Cerebellar nuclear complex (tissue), 1 donor: ENCODE results near the gene EEFSEC.
A peak's percentile ranks its signal among the peaks of the same experiment; 100 is the strongest.

Experiments used
- DNase-seq, 2 experiments: peaks; one replicate each; lab custom pipeline; 2025; lab: John Stamatoyannopoulos, UW

Gene EEFSEC

DNA sequence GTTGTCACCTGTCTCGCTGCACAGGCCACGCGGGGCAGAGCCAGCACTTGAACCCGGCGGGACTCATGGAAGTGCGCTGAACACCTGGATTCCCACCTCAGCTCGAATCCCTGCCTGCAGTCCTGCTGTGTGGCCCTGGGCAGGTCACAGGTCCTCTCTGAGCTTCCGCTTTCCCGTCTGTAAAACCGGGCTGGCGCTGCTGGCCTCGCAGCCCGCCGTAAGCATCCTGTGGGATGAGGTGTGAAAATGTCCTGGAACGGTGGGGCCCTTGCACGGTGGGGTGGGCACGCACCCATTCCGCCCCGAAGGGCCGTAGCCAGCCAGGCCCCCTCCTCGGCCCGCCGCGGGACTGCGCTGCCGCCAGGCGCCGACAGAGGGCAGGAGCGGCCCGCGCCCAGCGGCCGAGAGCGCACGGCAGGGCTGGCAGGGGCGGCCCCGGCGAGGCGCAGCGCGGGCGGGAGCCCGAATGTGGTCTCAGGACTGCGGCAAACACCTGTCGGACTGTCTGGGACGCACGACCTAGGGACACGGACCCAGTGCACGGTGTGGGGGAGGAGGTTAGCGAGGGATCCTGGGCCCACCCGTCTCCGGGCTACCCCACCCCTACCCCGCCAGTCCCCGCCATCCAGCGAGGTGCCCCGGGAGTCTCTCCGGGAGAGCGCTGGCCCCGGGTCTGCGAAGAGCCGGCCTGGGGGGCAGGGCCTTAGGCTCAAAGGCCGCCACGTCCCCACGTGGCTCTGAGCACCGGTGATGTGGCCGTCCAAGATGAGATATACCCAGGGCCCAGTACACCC lies 273.0 kb downstream of the EEFSEC start:
- no peak for DNase-seq

DNA sequence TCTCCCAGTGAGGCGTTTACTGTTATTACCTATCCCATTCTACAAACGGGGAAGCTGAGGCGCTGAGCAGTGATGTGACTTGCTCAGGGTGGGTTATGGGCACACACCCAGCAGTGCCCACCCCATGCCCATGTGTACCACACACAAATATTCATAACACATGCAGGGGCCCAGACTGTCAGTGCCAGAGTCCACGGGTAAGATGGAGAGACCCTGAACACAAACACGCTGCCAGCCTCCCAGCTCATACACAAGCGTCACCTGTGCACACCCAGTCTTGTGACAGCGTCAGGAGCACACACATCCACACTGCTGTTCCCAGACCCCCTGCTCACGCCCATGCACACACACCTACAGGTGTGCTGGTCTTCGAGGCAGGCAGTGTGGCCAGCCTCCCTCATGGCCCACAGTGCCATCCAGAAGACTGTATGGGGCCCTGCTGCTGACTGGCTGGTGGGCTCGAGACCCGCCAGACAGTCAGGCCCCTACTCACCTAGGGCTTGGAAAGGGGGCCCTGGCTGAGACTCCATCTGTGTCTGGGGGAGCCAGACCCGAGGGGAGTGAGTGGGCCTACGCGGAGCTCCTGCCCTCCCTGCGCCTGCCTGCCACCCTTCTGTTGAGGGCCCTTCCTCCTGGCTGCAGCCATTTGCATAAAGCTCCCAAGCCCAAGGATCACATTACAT lies 274.0 kb downstream of the EEFSEC start:
- no peak for DNase-seq

DNA sequence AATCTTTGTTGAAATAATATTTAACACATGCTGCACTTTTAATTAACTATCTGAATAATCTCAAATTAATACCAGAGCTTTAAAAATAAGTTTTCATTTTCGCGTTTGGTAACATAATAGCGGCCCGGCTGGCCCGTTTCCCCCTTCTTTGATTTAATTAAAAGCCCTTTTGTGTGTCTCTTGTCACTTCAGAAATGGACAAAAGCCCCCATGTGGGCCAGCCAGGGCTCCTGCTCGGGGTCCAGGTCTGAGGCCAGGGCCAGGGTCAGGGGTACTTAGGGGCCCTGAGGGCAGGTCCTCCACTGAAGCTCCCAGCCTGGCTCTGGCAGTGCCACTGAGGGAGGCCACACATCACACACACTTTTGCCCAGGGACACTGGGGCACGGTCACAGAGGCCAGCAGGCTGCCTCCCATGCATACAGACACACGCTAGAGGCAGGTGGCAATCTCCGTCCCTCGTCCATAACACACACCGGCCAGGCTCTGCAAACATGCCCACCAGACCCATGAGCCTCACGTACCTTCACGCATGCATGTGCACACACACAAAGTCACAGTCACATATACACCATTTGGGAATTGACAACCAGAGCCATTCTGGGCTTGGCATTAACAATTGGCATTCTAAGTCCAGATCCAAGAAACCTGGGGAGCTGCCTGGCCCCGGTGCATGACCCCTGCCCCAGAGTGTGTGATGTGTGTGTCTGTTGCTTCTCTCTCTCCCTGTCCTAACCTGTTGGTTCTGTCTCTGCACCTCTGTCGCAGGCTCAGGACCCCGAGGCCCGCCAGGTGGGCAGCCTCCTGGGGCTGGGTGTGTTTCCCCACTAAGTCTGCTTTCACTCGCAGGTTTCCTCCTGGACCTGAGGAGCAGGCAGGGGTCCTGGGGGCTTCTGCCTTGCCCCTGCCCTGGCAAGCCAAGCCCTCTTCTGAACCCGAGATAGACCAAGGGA lies 274.9 kb downstream of the EEFSEC start:
- DNase-seq, result no peak

DNA sequence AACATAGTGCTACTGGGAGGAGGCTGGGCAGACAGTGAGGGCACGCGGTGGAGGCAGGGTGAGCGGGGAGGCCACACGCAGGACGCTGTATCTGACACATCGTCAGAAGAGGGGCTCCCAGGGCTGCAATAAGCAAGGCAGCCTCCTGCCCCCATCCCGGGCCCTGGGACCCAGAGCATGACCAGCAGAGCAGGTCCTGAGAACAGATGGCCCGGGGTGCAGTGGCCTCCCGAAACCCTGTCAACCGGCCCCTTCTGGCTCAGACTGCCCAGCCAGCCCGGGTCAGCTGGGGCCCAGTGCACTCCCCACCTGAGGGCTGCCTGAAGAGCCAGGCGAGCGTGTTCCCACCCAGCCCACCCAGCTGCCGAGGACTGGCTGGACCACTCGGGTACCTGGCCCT lies 276.0 kb downstream of the EEFSEC start:
- no peak for DNase-seq

DNA sequence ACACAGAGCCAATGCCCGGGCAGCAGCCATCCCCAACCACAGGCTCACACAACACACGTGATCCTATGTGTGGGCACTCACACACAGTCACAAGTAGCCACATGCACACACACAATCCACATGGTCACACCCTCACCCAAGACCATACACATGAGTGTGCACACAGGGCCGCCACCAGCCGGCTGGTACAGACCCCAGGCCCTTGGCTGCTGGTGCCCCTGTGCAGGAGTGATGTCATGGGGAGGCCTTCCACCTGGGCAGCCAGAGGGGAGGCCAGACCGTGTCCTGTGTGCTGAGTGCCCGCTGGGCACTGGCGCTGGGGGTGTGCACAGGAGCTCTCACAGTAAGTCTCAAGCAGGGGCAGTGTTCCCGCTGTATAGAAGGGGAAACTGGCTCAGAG lies 276.5 kb downstream of the EEFSEC start:
- no peak for DNase-seq

DNA sequence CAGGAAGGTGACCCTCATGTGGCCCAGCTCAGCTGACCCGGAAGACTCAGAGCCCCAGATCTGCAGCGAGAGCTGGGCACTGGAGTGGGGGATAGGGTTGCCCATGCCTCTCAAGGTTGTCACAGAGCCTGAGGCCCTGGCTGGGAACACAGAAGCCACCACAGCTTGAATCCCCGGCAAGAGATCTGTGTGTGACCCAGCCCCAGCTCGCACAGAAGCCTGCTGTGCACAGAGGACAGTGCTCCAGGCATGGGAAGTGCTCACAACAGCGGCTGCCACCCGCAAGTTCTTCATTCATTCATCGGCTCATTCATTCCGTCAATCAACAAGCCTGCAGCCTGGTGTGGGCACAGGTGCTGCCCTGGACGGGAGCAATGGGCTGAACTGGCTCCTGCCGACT lies 277.0 kb downstream of the EEFSEC start:
- no peak for DNase-seq

DNA sequence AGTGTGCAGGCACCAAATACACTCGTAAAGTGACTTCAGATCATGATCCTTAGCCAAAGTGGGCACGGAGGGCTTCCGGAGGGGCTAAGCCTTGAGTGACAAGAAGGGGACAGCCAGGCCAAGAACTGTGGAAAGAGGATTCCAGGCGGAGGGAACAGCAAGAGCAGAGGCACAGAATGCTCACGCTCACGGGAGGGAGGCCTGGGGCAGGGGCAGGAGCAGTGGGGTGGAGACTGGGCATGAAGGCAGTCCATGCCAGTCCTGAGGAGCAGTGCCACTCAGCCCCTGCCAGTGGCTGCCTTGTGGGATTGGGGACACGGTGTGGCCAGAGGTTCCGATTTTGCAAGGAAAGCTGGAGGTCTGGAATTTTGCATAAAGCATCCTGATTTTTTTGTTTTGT lies 277.4 kb downstream of the EEFSEC start:
- no peak for DNase-seq

DNA sequence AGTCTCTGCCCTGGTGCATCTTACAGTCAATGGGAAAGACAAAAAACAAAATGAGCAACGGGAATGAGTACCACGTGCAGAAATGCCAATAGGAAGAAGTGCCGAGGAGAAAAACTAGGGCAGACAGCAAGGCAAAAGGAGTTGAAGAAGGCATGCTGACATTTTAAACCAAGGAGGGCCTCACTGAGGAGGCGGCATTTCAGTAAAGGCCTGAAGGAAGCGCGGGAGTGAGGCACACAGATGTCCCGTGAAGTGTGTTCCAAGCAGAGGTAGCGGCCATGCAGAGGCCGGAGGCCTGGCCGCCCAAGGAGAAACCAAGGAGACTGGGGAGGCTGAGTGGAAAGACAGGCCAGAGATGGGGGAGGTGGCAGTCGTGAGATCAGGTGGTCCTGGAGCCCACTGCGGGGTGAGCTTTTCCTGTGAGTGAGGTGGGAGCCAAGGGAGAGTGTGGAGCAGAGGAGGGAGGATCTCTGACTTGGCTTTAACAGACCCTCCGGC lies 278.6 kb downstream of the EEFSEC start:
- DNase-seq, result no peak

DNA sequence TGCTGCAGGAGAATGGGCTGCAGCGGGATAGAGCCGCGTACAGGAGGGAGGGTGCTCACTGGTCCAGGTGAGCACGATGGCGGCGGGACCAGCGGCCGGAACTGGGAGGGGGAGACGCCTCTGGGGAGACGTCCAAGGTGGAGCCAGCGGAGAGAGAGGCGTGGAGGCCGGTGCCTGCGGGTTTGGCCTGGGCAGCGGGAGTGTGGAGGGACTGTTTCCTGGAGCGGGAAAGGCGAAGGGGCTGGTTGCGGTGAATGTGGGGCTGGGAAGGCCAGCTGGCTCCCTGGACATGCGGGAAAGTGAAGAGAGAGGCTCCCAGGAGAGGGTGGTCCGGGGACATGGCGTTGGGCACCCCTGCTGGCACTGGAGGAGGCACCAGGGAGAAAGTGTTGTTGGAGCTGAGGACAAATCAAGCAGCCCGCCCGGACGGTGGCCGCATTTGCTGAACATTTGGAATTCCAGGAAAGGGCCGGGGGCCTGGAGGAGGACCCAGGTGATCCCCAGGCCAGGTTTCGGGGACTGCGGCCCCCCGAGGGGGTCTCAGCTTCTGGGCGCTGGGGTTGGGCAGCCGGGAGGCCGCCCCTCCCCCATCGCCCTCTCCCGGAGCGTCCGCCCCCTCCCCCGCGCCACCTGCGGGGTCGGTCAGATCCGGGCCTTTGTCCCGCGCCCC lies 279.2 kb downstream of the EEFSEC start:
- no peak for DNase-seq

DNA sequence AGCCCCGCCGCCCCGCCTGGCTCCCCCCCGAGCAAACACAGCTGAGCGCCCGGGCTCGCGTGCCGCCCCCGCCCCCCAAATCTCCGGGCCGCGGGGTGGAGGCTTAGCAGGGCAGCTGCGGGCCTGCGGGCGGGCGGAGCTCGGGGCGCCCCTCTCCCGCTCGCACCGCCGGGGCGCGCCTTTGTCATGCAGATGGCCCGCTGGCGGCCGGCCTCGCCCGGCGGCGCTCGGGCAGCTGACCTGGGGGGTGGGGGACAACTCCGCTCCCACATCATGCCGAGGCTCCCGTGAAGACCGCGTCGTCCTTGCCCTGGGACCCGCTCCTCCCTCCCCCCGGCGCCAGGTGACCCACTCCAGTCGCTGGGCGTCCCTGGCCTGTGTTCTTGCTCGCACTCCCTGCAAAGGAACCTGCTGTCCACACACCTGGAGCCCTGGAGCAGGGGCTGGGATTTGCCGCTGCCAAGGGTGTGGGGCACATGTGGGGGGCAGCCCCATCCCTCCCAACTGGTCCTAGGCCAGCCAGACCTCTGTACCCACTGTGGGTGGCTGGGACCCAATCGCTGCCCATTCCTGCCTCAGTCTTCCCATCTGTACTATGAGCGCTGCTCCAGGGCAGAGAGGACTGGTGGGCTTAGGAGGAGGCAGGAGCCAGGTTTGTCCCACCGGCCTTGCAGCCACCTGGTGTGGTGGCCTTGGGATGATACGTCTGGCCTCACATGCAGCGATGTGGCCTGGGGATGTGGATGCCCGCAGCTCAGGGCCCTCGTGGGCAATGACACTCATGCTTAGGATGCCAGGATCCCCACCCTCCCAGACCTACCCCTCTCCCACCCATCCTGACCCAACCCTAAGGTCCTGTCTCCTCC lies 279.9 kb downstream of the EEFSEC start:
- no peak for DNase-seq

DNA sequence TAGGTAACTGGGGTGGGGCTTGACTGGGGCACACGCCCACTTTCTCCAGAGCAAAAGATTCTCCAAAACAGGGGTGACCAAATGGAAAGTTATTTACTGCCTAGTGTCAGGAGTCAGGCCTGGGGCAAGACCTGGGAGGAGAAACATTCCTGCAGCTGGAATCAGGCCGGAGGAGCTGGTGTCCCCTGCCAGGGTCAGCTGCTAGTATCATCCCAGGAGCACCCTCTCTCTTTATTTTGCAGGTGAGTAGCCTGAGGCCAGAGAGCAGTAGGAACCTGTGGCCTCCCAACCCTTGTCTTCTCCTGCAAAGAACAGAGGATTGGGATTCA lies 280.5 kb downstream of the EEFSEC start:
- DNase-seq, result no peak

DNA sequence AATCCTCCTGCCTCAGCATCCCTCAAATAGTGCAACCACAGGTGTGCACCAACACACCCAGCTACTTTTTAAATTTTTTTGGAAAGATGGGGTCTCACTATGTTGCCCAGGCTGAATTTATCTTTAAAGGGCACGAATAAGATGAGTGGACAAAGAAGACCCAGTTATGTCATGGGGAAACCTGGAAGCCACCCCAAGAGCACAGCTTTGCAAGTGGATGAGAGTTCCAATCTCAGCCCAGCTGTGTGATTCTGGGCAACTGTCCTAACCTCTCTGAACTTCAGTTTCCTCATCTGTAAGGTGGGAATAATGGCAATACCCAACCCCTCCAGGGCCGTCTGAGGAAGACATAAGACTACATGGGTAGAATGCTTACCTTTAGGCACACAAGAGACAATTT lies 281.2 kb downstream of the EEFSEC start:
- no peak for DNase-seq

DNA sequence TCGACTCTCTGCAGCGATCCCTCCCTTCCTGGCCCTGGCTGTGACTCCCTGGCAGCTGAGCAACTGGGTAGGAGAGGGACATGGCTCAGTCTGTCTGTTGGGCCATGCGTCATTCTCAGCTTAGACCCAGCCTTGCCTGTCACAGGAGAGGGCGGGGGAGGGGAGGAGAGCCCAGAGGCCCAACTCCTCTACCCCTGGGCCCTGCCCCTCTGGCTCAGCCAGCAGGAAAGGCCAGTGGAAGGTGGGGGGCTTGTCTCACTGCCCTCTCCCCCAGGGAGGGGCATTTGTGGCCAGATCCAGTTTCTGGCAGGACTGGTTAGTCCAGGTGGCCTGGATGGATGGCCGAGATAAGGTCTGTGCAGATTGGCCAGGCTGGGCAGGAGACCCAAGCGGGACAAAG lies 281.8 kb downstream of the EEFSEC start:
- peak in 1 of 2 experiments; percentile 2 for DNase-seq

DNA sequence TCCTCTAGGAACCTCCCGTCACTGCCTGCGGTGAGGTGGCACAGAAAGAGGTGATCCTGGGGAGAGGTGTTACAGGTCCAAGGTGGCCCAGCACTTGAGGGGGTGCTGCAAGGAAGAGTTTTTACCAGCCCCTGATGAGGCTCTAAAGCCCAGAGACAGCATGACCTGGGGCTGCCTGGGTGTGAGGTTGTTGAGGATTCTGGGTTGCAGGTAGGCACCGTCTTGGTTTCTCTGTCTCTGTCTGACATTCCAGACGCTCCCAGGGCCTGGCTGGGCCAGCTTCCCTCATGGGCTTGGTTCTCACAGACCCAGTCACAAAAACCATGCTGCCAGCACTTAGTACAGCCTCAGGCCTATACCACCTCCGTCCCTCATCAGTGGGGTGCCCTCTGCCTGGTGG lies 282.3 kb downstream of the EEFSEC start:
- DNase-seq, result no peak

DNA sequence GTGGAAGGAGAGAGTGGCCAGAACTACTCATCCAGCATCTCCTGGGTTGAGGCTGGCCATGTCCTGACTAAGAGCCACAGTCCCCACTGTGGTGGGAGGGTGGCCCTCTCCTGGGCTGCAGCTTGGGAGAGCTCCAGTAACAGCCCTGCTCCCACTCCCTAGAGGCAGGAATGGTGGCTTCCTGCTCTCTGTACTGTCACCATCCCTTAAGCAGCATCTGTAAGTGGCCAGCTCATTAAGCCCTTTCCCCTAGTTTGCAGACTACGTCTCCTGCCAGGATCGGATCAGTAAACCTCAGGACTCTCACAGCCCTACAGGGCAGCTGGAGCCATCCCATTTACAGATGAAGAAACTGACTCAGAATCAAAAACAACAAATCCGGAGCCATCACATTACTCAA lies 282.9 kb downstream of the EEFSEC start:
- no peak for DNase-seq

DNA sequence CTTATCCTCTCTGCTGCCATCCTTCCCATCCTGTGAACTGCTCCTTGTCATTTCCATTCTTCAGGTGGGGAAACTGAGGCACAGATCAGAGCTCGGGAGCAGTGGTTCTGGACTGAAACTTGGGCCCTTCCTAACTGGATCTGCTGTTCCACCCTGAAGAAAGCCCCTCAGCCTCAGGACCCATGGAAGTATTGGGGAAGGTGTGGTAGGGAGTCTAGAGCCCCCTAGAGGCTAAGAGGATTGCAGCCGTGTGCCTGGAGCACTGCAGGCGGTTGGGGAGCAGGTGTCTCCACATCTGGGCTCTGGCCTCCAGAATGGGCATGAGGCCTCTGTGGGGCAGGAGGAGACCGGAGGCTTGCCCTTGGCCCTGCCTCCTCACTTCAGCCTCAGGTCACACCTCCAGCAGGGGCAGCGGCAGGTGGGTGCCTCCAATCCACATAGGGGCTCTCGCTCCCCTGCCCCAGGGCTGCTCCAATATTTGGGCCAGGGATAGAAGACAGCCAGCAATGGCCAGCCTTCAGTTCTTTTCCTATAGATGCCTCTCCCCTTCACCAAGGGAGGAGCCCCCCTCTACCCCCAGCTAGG lies 285.3 kb downstream of the EEFSEC start:
- DNase-seq, result no peak

DNA sequence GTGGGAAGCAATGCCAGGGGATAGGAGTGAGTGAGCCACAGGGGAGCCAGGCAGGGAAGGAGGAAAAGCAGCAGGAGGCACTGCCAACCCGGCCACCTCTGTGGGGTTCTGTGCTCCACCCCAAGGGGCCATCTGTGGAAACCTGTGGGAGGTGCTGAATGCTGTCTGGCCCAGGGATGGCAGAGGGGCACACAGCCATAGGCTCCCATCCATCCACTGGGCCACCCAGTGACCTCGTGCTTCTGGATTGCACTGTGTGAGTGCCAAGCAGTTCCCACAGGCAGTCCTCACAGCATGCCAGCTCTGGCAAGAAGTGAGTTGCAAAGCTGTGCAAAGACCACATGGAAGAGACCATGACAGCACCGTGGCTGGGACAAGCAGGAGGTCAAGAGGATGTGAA lies 285.9 kb downstream of the EEFSEC start:
- no peak for DNase-seq

DNA sequence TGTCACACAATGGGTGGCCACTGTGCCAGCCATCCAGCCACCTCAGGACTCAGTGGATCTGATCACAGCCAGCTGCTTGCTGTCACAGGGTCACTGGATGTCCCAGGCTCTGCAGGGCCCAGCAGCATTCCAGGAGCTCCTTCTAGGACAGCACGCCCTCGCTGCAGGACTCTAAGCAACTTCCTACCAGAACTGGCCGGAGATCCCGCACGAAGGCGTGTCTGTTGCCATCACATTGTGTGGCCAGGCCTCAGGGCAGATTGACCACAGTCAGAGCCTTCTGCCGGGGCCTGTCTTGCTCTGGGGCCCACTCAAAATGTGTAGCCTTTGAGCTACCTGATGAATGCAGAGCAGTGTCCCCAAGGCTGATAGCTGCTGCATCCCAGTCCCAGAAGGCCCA lies 288.8 kb downstream of the EEFSEC start:
- DNase-seq, result no peak

DNA sequence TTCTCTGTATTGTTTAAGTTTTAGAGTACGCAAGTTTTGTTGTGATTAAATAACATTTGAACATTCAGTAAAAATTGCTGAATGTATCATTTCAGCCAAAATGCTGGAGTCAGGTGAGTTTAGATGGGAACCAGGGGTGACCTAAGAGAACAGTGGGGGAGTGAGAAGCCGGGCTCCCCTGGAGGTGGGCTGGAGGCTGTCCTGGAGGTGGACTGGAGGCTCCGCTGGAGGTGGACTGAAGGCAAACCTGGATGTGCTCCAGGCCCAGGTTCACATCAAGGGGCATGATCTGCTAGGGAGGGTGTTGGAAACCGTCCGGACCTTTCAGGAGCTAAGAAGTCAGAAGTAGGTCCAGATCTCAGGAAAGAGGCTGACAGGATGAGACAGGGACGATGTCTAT lies 289.7 kb downstream of the EEFSEC start:
- DNase-seq, result no peak

DNA sequence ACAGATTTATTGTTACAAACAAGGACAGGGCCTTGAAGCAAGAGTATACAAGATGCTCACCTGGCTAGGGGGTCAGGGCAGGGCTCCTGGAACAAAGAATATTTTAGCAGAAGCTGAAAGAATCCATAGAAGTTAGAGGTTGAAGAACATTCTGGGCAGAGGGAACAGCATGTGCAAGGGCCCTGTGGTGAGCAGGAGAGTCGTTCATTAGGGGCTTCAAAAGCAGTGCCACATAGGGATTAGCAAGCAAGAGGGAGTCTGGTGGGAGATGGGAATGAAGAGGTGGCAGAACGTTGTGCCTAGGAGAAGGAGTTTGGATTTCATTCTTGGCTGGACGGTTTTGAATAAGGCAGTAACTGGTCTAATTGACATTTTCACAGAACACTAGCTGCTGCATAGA lies 290.5 kb downstream of the EEFSEC start:
- DNase-seq, result no peak

DNA sequence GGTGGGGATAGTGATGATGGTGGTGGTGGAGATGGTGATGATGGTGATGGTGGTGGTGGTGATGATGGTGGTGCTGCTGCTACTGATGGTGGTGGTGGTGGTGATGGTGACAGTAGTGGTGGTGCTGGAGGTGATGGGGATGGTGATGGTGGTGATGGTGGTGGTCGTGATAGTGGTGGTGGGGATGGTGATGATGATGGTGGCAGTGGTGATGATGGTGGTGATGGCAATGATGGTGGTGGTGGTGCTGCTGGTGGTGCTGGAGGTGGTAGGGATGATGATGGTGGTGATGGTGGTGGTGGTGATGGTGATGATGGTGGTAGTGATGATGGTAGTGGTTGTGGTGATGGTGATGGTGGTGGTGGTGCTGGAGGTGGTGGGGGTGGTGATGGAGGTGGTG lies 292.1 kb downstream of the EEFSEC start:
- no peak for DNase-seq
